ENCODE measurements around the gene DYSF. TPM values are rescaled to one million over a fixed set of nuclear protein-coding genes. Genes with fewer than 3 reads are reported as not detected.
A peak's percentile ranks its signal among the peaks of the same experiment; 100 is the strongest.

DYSF gene
- polyA plus RNA-seq, 4 donors: 0.67 to 5.0 (median 3.2) TPM

DNA sequence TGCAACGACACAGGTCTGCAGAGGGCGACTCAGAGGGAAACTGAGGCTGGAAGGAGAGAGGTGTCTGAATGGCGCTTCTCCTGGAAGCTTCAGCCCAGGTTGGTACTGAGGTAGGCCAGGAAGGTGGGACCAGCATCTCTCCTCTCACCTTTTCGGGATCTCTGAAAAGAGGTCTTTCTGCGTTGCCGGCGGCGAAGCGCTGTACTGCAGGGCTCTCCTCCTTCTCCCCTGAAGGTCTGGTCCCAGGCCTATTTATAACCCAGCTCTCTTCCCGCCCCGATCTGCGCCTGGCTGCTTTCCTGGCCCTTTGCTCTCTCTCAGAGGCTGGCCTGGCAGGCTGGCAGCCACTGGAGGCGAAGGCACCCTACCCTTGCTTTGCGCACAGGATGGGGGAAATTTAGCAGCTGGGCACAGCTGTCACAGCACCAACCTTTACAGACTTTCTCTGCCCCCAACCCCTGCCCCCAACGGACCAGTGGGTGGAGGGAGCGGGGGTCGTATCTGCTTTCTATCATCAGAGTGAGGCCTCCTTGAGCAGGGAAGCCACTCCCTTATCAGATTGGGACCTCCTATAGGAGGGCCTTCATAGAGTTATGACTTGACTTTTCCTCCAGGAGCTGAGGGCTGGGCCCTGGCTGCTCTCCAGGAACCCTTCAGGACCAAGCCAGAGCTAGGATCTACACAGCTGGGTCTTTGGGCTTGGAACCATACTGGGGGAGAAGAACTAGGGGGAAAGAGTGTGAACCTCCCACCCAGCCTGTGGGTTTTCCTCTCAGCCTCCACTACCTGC lies 1.1 kb downstream of the DYSF start:
- DNase-seq: no peak
- Histone ChIP-seq H3K36me3 (ENCODE audit: control insufficient read depth in 3 of 3, insufficient read depth in 2 of 3, low read depth in 1 of 3, low read length in 3 of 3) (no peaks in the 10 kb centered on the region), H3K4me1 (ENCODE audit: control insufficient read depth in 3 of 3, insufficient read depth in 2 of 3, low read depth in 1 of 3, low read length in 2 of 3) (peaks cover 0 to 7% (median 0%) of the 10 kb centered on the region in 3 donors), H3K9me3 (ENCODE audit: control insufficient read depth in 2 of 2, insufficient read depth in 1 of 2, low read depth in 1 of 2, low read length in 1 of 2) (no peaks in the 10 kb centered on the region), H3K4me3 (ENCODE audit: low read depth in 1 of 3, low read length in 3 of 3) (peak overlapping the region in 2 of 3 donors; percentile 22 to 35), H3K27me3 (ENCODE audit: control insufficient read depth in 3 of 3, insufficient read depth in 3 of 3, low read length in 3 of 3) (peaks cover 3 to 43% (median 12%) of the 10 kb centered on the region in 3 donors), H3K27ac (ENCODE audit: low read depth in 1 of 3, low read length in 2 of 3) (peak overlapping the region in 1 of 3 donors; percentile 49)
- 30 to 51% (median 37%) methylated on average over 17 of the region's 17 CpGs for WGBS, 3 donors
- no peak for FAIRE-seq

DNA sequence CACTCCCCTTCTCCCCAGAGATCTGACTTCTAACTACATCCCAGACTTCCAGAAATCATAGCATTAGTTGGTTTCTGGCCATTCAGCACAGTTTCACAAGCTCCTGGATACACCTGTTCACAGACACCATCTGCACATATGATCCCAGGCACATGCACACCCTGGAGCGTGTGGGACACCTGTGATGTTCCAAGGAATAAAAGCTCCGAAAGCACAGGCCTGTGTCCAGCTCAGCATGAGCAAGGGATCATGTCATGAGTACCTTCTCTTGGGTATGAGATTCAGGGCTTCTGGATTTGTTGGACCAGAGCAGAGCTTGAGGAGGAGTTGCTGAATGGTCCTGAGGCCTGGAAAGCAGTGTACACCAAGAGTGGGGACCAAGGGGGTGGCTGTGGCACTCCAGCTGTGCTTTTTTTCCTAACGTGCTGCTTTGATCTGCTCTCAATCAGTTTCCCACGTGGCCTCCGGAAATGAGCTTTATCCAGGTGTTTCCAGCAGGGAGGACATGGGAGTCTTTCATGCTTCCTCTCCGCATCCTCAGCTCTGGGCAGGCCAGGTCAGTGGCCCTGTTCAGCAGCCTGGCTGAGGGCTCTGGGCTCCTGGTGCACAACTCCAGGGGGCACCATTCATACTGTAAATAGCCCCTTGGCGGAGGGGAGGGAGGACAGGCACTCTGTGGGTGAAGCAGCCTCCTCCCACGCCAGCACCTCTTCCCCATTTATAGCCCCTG lies 1.8 kb downstream of the DYSF start:
- Histone ChIP-seq H3K4me3 (ENCODE audit: low read depth in 1 of 3, low read length in 3 of 3) (no peak overlapping the region), H3K27ac (ENCODE audit: low read depth in 1 of 3, low read length in 2 of 3) (peak overlapping the region in 1 of 3 donors; percentile 28), H3K36me3 (ENCODE audit: control insufficient read depth in 3 of 3, insufficient read depth in 2 of 3, low read depth in 1 of 3, low read length in 3 of 3) (no peaks in the 10 kb centered on the region), H3K9me3 (ENCODE audit: control insufficient read depth in 2 of 2, insufficient read depth in 1 of 2, low read depth in 1 of 2, low read length in 1 of 2) (no peaks in the 10 kb centered on the region), H3K27me3 (ENCODE audit: control insufficient read depth in 3 of 3, insufficient read depth in 3 of 3, low read length in 3 of 3) (peaks cover 3 to 43% (median 12%) of the 10 kb centered on the region in 3 donors), H3K4me1 (ENCODE audit: control insufficient read depth in 3 of 3, insufficient read depth in 2 of 3, low read depth in 1 of 3, low read length in 2 of 3) (peaks cover 0 to 7% (median 0%) of the 10 kb centered on the region in 3 donors)
- DNase-seq (no peak), FAIRE-seq (no peak)
- 69 to 83% (median 71%) methylated on average over 8 of the region's 8 CpGs for WGBS, 3 donors

DNA sequence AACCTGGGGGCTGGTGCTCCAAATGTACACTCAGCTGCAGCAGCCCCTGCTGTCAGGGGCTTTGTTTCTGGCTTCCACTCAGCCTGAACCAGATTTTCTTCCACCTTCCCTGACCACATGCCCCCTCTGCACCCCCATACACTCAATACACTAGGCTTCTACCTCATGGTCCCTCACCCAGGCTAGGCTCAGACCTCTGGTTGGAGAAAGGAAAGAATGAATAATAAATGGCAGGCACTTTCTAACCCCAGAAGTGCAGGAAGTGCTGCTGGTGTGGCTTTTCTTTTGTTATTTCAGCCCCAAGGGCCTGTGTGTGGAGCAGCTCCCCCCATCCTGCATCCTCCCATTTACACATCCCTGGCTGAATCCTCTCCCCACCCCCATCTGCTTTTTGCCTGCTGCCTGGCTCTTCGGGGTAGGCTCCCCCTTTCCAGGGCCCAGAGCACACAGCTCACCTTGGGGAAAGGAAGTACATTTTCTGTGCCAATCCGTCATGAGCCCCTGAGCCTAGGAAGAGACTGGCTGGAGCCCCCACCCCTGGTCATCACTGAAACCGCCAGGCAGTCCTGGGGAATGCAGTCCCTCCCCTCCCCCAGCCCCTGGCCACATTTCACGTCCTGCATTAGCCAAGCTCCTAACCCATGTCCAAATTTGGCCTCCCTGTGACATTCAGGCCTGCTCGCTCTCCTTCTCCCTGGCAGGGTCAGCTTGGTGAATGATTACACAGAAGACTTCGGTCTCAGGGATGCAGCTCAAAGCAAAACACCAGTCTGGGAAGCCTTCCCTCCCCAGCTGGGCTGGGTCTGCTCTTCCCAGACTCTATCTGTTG lies 2.6 kb downstream of the DYSF start:
- Histone ChIP-seq H3K4me3 (ENCODE audit: low read depth in 1 of 3, low read length in 3 of 3) (no peak overlapping the region), H3K27ac (ENCODE audit: low read depth in 1 of 3, low read length in 2 of 3) (peak overlapping the region in 1 of 3 donors; percentile 15), H3K9me3 (ENCODE audit: control insufficient read depth in 2 of 2, insufficient read depth in 1 of 2, low read depth in 1 of 2, low read length in 1 of 2) (no peaks in the 10 kb centered on the region), H3K36me3 (ENCODE audit: control insufficient read depth in 3 of 3, insufficient read depth in 2 of 3, low read depth in 1 of 3, low read length in 3 of 3) (no peaks in the 10 kb centered on the region), H3K4me1 (ENCODE audit: control insufficient read depth in 3 of 3, insufficient read depth in 2 of 3, low read depth in 1 of 3, low read length in 2 of 3) (peaks cover 0 to 7% (median 0%) of the 10 kb centered on the region in 3 donors), H3K27me3 (ENCODE audit: control insufficient read depth in 3 of 3, insufficient read depth in 3 of 3, low read length in 3 of 3) (peaks cover 3 to 41% (median 12%) of the 10 kb centered on the region in 3 donors)
- FAIRE-seq (no peak), DNase-seq (no peak)
- WGBS, 3 donors: 43 to 56% (median 46%) methylated on average over 5 to 6 of the region's 6 CpGs

DNA sequence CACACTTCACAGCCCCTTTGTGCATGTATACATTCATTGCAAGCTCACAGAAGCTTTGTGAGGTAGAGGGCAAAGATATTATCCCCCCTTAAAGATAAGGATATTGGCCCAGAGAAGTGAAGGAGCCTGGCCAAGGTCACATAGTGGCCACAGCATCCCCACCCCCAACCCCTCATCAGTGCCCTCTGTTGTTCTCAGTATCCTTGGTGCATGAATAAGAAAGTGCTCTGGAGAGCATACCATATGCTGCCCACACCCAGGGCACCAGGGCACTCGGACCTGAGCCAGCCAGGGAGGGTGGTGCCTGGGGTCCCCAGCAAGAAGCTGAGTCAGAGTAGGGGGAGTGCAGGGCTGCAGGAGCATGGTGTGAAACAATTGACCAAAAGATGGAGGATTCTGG lies 3.3 kb downstream of the DYSF start:
- H3K4me3 ChIP-seq (ENCODE audit: low read depth in 1 of 3, low read length in 3 of 3): no peak overlapping the region
- peaks cover 0 to 7% (median 0%) of the 10 kb centered on the region in 3 donors for H3K4me1 ChIP-seq (ENCODE audit: control insufficient read depth in 3 of 3, insufficient read depth in 2 of 3, low read depth in 1 of 3, low read length in 2 of 3)
- DNase-seq: peak in 1 of 2 donors; percentile 16
- H3K27ac ChIP-seq (ENCODE audit: low read depth in 1 of 3, low read length in 2 of 3): no peak overlapping the region
- no peaks in the 10 kb centered on the region for H3K9me3 ChIP-seq (ENCODE audit: control insufficient read depth in 2 of 2, insufficient read depth in 1 of 2, low read depth in 1 of 2, low read length in 1 of 2)
- peaks cover 3 to 37% (median 12%) of the 10 kb centered on the region in 3 donors for H3K27me3 ChIP-seq (ENCODE audit: control insufficient read depth in 3 of 3, insufficient read depth in 3 of 3, low read length in 3 of 3)
- 5 to 51% (median 30%) methylated on average over 1 of the region's 1 CpG for WGBS, 3 donors
- no peaks in the 10 kb centered on the region for H3K36me3 ChIP-seq (ENCODE audit: control insufficient read depth in 3 of 3, insufficient read depth in 2 of 3, low read depth in 1 of 3, low read length in 3 of 3)
- no peak for FAIRE-seq

DNA sequence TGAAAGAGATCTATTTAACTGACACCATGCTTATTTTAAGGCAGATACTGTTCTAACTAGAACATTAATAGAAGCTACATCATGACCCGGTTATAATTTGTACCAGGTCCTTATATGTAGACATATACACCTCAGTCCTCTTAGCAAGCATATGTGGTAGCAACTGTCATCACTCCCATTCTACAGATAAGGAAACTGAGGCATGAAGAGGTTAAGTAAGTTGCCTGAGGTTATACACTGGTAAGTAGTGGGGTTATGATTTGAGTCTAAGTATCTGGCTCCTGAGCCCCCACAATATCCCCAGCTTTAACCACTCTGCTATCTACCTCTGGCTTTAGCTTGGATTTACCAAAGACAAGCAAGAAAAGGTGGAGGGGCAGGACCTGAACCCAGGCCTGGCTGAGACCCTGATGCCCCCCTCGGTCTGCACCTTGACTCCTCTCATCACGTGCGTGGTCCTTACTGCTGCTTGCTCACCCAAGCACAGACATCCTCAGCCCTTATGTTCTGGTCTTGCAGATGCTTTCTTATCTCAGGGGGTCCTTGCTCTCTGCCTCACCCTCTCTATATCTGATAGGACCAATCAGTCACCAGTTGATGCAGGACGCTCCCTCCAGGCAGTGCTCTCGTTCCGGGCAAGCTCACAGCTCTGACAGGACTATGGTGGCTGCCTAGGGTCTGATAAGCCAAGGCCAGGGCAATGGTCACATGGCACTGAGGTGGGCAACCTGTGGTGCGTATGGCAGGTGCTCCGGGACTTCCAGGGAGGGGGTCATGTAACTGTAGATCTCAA lies 4.0 kb downstream of the DYSF start:
- FAIRE-seq (no peak), DNase-seq (no peak)
- WGBS, 3 donors: 83 to 90% (median 85%) methylated on average over 9 of the region's 9 CpGs
- Histone ChIP-seq H3K27ac (ENCODE audit: low read depth in 1 of 3, low read length in 2 of 3) (no peak overlapping the region), H3K4me3 (ENCODE audit: low read depth in 1 of 3, low read length in 3 of 3) (no peak overlapping the region), H3K4me1 (ENCODE audit: control insufficient read depth in 3 of 3, insufficient read depth in 2 of 3, low read depth in 1 of 3, low read length in 2 of 3) (peaks cover 0 to 7% (median 0%) of the 10 kb centered on the region in 3 donors), H3K27me3 (ENCODE audit: control insufficient read depth in 3 of 3, insufficient read depth in 3 of 3, low read length in 3 of 3) (peaks cover 3 to 30% (median 12%) of the 10 kb centered on the region in 3 donors), H3K9me3 (ENCODE audit: control insufficient read depth in 2 of 2, insufficient read depth in 1 of 2, low read depth in 1 of 2, low read length in 1 of 2) (peaks cover 0 to 3% of the 10 kb centered on the region in 2 donors), H3K36me3 (ENCODE audit: control insufficient read depth in 3 of 3, insufficient read depth in 2 of 3, low read depth in 1 of 3, low read length in 3 of 3) (no peaks in the 10 kb centered on the region)

DNA sequence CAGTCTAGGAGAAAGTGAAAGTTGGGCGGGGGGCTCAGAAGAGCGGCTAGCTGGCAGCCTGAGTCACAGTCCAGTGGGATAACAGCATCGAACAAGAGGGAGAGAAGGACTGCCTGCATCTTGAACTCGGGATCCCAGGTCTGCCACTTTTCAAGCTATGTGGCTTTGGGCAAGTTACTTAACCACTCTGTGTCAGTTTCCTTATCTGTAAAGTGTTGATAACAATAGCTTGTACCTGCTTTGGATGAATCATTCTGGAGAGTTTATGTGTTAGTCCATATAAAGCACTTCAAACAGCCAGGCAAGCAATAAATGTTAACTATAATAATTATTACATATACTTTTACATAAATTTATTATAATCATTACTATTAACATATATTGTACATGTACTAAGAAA lies 4.6 kb downstream of the DYSF start:
- H3K36me3 ChIP-seq (ENCODE audit: control insufficient read depth in 3 of 3, insufficient read depth in 2 of 3, low read depth in 1 of 3, low read length in 3 of 3): no peaks in the 10 kb centered on the region
- DNase-seq: peak in 1 of 2 donors; percentile 24
- H3K4me1 ChIP-seq (ENCODE audit: control insufficient read depth in 3 of 3, insufficient read depth in 2 of 3, low read depth in 1 of 3, low read length in 2 of 3): peaks cover 0 to 7% (median 0%) of the 10 kb centered on the region in 3 donors
- no peak overlapping the region for H3K27ac ChIP-seq (ENCODE audit: low read depth in 1 of 3, low read length in 2 of 3)
- 69 to 86% (median 84%) methylated on average over 4 of the region's 4 CpGs for WGBS, 3 donors
- no peak overlapping the region for H3K4me3 ChIP-seq (ENCODE audit: low read depth in 1 of 3, low read length in 3 of 3)
- FAIRE-seq: no peak
- peaks cover 3 to 26% (median 12%) of the 10 kb centered on the region in 3 donors for H3K27me3 ChIP-seq (ENCODE audit: control insufficient read depth in 3 of 3, insufficient read depth in 3 of 3, low read length in 3 of 3)
- peaks cover 0 to 9% of the 10 kb centered on the region in 2 donors for H3K9me3 ChIP-seq (ENCODE audit: control insufficient read depth in 2 of 2, insufficient read depth in 1 of 2, low read depth in 1 of 2, low read length in 1 of 2)

DNA sequence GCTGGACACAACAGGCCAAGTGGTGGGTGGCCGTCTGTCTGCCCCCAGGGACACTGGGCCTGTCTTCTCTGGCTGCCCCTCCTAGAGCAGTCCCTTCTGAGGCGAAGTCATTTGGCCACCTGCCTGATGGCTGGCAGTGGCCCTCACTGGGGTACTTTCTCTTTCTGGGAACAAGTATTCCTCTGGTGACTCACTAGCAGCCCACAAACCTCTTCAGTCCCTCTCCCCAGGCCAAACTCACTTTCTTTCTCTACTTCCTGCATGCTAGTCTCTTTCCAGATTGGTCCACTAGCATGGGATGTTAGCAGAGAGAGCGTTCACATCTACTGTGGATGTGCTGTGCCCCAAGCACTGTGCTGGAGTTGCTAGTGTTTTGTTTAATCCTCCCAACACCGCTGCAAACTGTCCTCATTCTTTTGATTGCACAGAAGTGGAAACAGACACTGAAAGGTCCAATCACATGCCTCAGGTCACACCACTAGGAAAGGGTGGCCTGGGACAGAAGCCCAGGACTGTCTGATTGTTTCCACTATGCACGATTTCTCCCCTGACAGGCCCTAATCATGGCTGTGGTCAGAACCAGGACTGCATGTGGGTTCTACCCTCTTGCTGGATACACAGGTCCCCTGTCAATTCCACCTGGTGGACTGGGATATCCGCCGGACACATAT lies 5.2 kb downstream of the DYSF start:
- 72 to 79% (median 78%) methylated on average over 7 of the region's 7 CpGs for WGBS, 3 donors
- Histone ChIP-seq H3K4me3 (ENCODE audit: low read depth in 1 of 3, low read length in 3 of 3) (no peak overlapping the region), H3K27ac (ENCODE audit: low read depth in 1 of 3, low read length in 2 of 3) (peak overlapping the region in 1 of 3 donors; percentile 28), H3K9me3 (ENCODE audit: control insufficient read depth in 2 of 2, insufficient read depth in 1 of 2, low read depth in 1 of 2, low read length in 1 of 2) (peaks cover 0 to 15% of the 10 kb centered on the region in 2 donors), H3K4me1 (ENCODE audit: control insufficient read depth in 3 of 3, insufficient read depth in 2 of 3, low read depth in 1 of 3, low read length in 2 of 3) (peaks cover 0 to 7% (median 0%) of the 10 kb centered on the region in 3 donors), H3K27me3 (ENCODE audit: control insufficient read depth in 3 of 3, insufficient read depth in 3 of 3, low read length in 3 of 3) (peaks cover 3 to 26% (median 12%) of the 10 kb centered on the region in 3 donors), H3K36me3 (ENCODE audit: control insufficient read depth in 3 of 3, insufficient read depth in 2 of 3, low read depth in 1 of 3, low read length in 3 of 3) (no peaks in the 10 kb centered on the region)
- FAIRE-seq (no peak), DNase-seq (no peak)
